NCI-H510A treated with DMSO at 0.1 percent for 48 hours (cell line): ENCODE measurements around the gene ITGA2B.
"Not testable (repeated sequence)": the region's sequence is repeated elsewhere in the genome, so short reads cannot be mapped to it uniquely, and the experiment has no call there.

Experiments used
- DNase-seq: peaks from one replicate; lab custom pipeline; 2025; lab: John Stamatoyannopoulos, UW

The ITGA2B gene

DNA sequence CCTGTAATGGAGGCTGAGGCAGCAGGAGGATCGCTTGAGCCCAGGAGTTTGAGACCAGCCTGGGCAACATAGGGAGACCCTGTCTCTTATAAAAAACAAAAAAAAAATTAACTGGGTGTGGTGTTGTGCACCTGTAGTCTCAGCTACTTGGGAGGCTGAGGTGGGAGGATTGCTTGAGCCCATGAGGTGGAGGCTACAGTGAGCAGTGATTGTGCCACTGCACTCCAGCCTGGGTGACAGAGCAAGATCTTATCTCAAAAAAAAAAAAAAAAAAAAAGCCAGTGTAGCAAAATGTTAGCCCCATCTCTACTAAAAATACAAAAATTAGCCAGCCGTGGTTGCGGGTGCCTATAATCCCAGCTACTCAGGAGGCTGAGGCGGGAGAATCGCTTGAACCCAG lies 59.2 kb downstream of the ITGA2B start:
- not testable (repeated sequence) for DNase-seq

DNA sequence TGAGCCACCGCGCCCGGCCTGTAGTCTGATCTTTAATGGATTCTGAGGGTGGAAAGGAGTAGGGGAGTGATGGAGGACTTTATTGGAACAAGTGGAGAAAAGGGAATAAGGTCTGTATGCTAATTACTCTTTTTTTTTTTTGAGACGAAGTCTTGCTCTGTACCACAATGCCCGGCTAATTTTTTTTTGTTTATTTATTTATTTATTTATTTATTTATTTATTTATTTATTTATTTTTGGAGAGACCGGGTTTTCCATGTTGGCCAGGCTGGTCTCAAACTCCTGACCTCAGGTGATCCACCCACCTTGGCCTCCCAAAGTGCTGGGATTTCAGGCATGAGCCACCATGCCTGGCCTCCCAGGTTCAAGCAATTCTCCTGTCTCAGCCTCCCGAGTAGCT lies 59.9 kb downstream of the ITGA2B start:
- not testable (repeated sequence) for DNase-seq

DNA sequence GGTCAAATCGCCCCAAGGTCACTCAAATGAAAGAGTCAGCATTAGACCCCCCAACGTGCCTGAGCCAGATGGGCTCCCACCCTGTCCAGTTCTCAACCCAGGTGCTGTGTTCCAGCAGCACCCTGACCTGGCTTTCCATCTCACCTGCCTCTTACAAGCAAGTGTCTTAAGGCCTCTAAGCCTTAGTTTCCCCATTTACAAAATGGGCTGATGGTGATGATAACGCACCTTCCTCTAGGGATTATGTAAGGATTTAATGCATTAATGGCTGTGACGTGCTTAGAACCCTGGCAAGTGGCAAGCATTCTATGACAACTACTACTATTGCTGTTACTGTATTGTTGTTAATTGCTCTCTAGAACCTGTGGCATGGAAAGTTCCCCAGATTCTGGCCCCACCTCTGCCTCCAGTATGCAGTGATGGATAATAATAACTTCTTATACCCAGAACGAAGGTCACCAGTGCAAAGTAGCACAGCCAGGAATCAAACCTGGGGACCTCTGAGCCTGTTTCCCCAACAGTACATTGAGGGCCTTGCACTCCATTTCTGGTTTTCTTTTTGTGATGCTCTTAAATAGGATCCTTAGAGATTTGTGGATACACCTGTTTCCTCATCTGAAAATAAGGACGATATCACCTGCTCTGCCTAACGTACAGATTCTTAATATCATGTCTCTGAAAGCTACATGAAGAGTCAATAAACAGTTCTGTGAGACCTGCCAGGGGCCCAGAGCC lies 61.6 kb downstream of the ITGA2B start:
- no peak for DNase-seq

DNA sequence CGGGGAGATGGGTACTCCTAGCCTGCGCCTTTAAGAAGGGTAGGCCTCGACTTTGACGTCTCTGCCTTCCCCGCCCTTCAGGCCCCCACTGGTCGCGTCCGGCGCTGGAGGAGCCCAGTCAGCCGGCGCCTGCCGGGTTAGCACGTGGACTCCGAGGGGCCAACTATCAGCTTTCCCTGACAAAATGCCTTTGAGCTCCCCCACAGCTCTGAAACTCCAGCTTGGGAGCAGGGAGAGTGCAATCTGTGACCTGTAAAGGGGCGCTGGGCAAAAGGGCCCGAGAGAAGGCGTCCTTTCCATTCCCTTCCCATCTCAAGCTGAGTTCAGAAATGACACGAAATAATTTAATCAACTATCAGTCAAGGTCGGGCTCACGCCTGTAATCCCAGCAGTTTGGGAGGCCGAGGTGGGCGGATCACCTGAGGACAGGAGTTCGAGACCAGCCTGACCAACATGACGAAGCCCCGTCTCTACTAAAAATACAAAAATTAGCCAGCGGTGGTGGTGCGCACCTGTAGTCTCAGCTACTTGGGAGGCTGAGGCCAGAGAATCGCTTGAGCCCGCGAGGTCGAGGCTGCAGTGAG lies 62.5 kb downstream of the ITGA2B start:
- DNase-seq: peak; percentile 31

DNA sequence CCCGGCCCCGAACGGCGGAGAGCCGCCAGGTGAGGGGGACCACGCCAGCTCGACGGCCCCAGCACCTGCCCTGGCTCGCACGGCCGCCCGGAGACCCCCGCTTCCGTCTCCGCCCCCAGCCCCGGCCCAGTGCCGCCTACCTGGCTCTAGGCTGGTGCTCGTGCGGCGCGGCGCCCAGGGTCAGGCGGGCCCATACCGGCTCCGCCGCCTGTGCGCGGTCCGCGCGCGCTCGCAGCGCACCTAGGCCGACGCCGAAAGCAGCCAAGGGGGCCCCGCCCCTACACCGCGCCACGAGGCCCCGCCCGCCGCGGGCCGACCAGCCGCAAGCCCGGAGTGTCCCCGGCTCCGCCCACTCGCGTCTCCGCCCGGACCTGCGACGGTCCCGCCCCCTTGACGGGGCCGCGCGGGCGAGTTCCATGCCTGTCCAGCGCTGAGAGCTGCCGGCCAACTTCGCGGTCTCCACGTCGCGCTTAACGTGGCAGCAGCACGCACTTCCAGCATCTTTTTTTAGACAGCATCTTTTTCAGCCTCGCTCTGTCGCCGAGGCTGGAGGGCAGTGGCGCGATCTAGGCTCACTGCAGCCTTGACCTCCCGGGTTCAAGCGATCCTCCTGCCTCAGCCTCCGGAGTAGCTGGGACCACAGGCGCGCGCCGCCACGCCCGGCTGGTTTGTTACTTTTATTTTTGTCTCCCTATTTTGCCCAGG lies 64.7 kb downstream of the ITGA2B start, which contains the start of gene SLC25A39:
Gene SLC25A39, minus strand, starts transcription at position 253 of the 705 bp plus-strand sequence. CDS start 1,261 bp downstream, outside the sequence.
- peak; percentile 78 for DNase-seq

DNA sequence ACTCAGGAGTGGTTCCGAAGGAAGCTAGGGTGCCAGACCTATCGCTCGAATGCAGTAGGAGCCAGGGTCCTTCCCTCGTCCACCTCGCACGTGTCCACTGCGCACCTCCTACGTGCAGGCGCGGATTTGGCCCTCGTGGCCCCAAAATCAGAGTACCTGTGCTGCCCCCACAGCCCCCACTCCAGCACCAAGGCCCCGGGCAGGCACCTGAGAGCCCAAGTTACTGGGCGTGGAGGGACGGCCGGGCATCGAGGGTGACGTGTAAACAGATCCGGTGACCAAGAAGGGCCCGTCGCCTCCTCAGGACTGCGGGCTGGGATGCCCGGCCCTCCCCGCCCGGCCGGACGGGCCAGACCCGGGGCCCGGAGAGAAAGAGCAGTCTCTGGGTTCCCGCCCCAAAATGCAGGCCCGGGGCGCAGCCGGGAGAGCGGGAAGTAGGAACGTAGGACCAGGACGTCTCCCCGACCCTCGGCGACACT lies 65.3 kb downstream of the ITGA2B start:
- DNase-seq: peak; percentile 4

DNA sequence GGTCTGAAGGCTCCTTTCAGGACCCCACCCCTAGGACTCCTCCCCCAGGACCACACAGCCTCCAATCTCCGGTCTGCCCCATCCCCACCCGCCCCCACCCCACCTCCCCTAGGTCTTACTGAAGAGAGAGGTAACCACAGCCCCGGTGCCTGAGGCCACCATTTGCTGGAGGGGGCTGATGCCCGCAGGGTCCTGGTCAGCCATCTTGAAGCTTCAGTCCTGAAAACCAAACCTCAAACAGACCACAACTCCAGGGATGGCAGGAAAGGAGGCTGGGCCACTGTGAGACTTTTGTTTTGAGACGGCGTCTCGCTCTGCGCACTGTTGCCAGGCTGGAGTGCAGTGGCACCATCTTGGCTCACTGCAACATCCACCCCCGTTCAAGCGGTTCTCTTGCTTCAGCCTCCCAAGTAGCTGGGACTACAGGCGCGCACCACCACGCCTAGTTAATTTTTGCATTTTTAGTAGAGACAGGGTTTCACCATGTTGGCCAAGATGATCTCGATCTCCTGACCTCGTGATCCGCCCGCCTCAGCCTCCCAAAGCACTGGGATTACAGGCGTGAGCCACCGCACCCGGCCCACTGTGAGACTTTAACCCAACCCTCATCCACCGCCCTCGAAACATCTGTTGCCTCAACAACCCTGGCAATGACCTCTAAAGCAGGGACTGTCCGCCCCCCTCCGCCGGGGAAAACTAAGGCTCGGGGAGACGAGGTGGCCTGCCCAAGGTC lies 65.9 kb downstream of the ITGA2B start:
- DNase-seq: no peak

DNA sequence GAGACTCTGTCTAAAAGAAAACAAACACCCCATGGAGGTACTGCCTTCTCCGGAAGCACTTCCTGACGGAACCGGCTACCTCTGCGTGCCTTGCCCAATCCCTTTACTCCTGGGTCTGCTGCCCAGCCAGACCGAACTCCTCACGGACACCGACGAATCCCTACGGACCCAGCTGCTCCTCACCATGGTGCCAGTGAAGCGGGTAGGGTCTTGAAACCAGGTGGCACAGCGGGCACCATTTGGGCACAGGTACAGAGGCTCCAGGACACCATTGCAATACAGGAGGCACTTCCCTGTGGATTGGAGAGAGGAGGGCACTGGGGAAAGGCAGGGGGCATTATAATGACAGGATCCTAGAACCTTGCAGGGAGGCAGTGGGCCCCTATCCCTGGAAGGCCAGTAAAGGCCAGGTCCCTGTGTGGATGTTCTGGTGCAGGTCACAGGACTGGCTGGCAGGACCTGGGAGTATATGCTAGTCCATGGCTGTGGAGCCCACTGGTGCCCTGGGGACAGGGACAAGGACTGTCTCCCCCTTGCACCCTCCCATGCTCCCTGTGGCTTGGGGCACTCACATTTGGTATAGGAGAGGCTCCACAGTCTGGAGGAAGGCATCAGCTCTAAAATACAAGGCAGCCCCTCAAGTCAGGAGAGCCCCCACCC lies 67.1 kb downstream of the ITGA2B start:
- no peak for DNase-seq
